HepG2 (cell line): ENCODE data around the gene PLRG1. TPM values are rescaled to one million over a fixed set of nuclear protein-coding genes. Genes with fewer than 3 reads are reported as not detected.

Source experiments
- AHR ChIP-seq: IDR thresholded peaks from 2 replicates; pipeline ENCODE4 v1.6.1; 2018; ENCODE audit warnings: missing genetic modification reagents, missing compliant biosample characterization
- CSRNP1 ChIP-seq: sonication (generic); formaldehyde crosslinking; IDR thresholded peaks from 2 replicates; pipeline ENCODE4 v1.8.1; 2023; ENCODE audit warnings: mild to moderate bottlenecking, missing genetic modification reagents
- CTCF ChIP-seq: sonication (generic); formaldehyde crosslinking; IDR thresholded peaks from 2 replicates; pipeline ENCODE4 v1.5.0; 2020; ENCODE audit warnings: mild to moderate bottlenecking, missing genetic modification reagents, moderate library complexity
- ETS1 ChIP-seq: sonication (generic); formaldehyde crosslinking; IDR thresholded peaks from 2 replicates; pipeline ENCODE4 v1.4.0; 2020; ENCODE audit warnings: missing genetic modification reagents
- HMG20B ChIP-seq: conservative IDR thresholded peaks from 2 replicates; pipeline ENCODE4 v1.6.1; 2016; ENCODE audit warnings: missing genetic modification reagents, missing compliant biosample characterization
- HNRNPLL ChIP-seq: fragments of 200-400 bp; formaldehyde crosslinking; IDR thresholded peaks from 2 replicates; pipeline ENCODE4 v1.6.1; 2017; ENCODE audit warnings: mild to moderate bottlenecking, low read depth, low read length; ENCODE audit not compliant: poor library complexity, severe bottlenecking
- IRF9 ChIP-seq: sonication (generic); formaldehyde crosslinking; IDR thresholded peaks from 2 replicates; pipeline ENCODE4 v1.8.0; 2022; ENCODE audit warnings: missing genetic modification reagents, mild to moderate bottlenecking, borderline replicate concordance
- JARID2 ChIP-seq: sonication (generic); formaldehyde crosslinking; IDR thresholded peaks from 2 replicates; pipeline ENCODE4 v1.8.1; 2023; ENCODE audit warnings: missing genetic modification reagents, inconsistent platforms; ENCODE audit not compliant: insufficient replicate concordance
- MLLT10 ChIP-seq: sonication (generic); formaldehyde crosslinking; IDR thresholded peaks from 2 replicates; pipeline ENCODE4 v1.4.0; 2020; ENCODE audit warnings: missing genetic modification reagents
- PHF20 ChIP-seq: sonication (generic); formaldehyde crosslinking; IDR thresholded peaks from 2 replicates; pipeline ENCODE4 v1.5.0; 2020; ENCODE audit warnings: mild to moderate bottlenecking, missing genetic modification reagents
- RBM22 ChIP-seq: fragments of 200-400 bp; formaldehyde crosslinking; optimal IDR thresholded peaks from 2 replicates; pipeline ENCODE3; 2017; ENCODE audit warnings: mild to moderate bottlenecking, low read length, moderate library complexity
- STAT5B ChIP-seq: sonication (generic); formaldehyde crosslinking; IDR thresholded peaks from 2 replicates; pipeline ENCODE4 v1.4.0; 2020; ENCODE audit warnings: missing genetic modification reagents
- TMF1 ChIP-seq: sonication (generic); formaldehyde crosslinking; IDR thresholded peaks from 2 replicates; pipeline ENCODE4 v1.8.1; 2022; ENCODE audit warnings: low read depth, missing genetic modification reagents
- ZBTB33 ChIP-seq: sonication (generic); formaldehyde crosslinking; IDR thresholded peaks from 2 replicates; pipeline ENCODE4 v1.4.0; 2020; ENCODE audit warnings: missing genetic modification reagents
- ZBTB34 ChIP-seq: sonication (generic); formaldehyde crosslinking; IDR thresholded peaks from 2 replicates; pipeline ENCODE4 v1.8.0; 2022; ENCODE audit warnings: mild to moderate bottlenecking, missing genetic modification reagents
- ZNF121 ChIP-seq: sonication (generic); formaldehyde crosslinking; IDR thresholded peaks from 2 replicates; pipeline ENCODE4 v1.5.0; 2020; ENCODE audit warnings: mild to moderate bottlenecking, missing genetic modification reagents
- ZNF331 ChIP-seq: sonication (generic); formaldehyde crosslinking; IDR thresholded peaks from 2 replicates; pipeline ENCODE4 v1.4.0; 2020; ENCODE audit warnings: missing genetic modification reagents
- ZNF33B ChIP-seq: sonication (generic); formaldehyde crosslinking; IDR thresholded peaks from 2 replicates; pipeline ENCODE4 v1.5.1; 2020; ENCODE audit warnings: mild to moderate bottlenecking, missing genetic modification reagents
- ZNF367 ChIP-seq: sonication (generic); formaldehyde crosslinking; IDR thresholded peaks from 2 replicates; pipeline ENCODE4 v1.4.0; 2020; ENCODE audit warnings: missing genetic modification reagents, borderline replicate concordance
- ZNF501 ChIP-seq: sonication (generic); formaldehyde crosslinking; IDR thresholded peaks from 2 replicates; pipeline ENCODE4 v1.5.1; 2020; ENCODE audit warnings: mild to moderate bottlenecking, moderate library complexity, missing genetic modification reagents
- ZNF562 ChIP-seq: sonication (generic); formaldehyde crosslinking; IDR thresholded peaks from 2 replicates; pipeline ENCODE4 v1.8.0; 2022; ENCODE audit warnings: missing genetic modification reagents, borderline replicate concordance
- ZNF790 ChIP-seq: sonication (generic); formaldehyde crosslinking; IDR thresholded peaks from 2 replicates; pipeline ENCODE4 v1.8.0; 2022; ENCODE audit warnings: missing genetic modification reagents, mild to moderate bottlenecking, borderline replicate concordance
- ZSCAN12 ChIP-seq: sonication (generic); formaldehyde crosslinking; IDR thresholded peaks from 2 replicates; pipeline ENCODE4 v1.9.0; 2021; ENCODE audit warnings: mild to moderate bottlenecking, missing genetic modification reagents
- polyA plus RNA-seq, 8 experiments: library from polyadenylated mRNA; depleted of rRNA in 3 of 8; stranded (reverse) in 7 of 8; unstranded in 1 of 8; fragments of >200 nt; fragmentation: Illumina TruSeq in 4 of 8; extraction: Trizol in 4 of 8; gene quantifications; 2 replicates each; pipeline versions ENCODE4 v1.2.1 to v1.2.3, GENCODE V29; 2011 to 2016; ENCODE audit warnings: low read depth in 4 of 8, missing spikeins in 1 of 8, mixed read lengths in 1 of 8; ENCODE audit not compliant: insufficient read depth in 1 of 8
- total RNA-seq, 5 experiments: library from RNA; depleted of rRNA; stranded (reverse); fragments of >200 nt; fragmentation: Illumina TruSeq; extraction: Trizol; gene quantifications; 2 replicates each; pipeline ENCODE4 v1.2.3, GENCODE V29; 2016; ENCODE audit warnings: low read depth in 1 of 5

Gene PLRG1
- total and polyA plus RNA-seq, 2 of the 13 experiments (the other 11 are each of a cell fraction or from before 2014, with no cell fraction given) = 77.3 to 110 TPM

GRCh38 chr4:154577324-154577723, 27.1 kb upstream of the PLRG1 start (continued):
- no peak for TF ChIP-seq RBM22
- no peak for TF ChIP-seq ZNF33B (CRISPR knock-in tag)
- no peak for TF ChIP-seq ZBTB33 (CRISPR knock-in tag)
- no peak for TF ChIP-seq ZNF790 (CRISPR knock-in tag)
- TF ChIP-seq PHF20 = no peak
- TF ChIP-seq ZSCAN12 = no peak
- no peak for TF ChIP-seq STAT5B (CRISPR knock-in tag)
- no peak for TF ChIP-seq CTCF (CRISPR knock-in tag)
- no peak for TF ChIP-seq ZNF367 (CRISPR knock-in tag)
- TF ChIP-seq TMF1 (CRISPR knock-in tag) = no peak
- no peak for TF ChIP-seq ETS1
- TF ChIP-seq ZNF562 (CRISPR knock-in tag) = no peak
- TF ChIP-seq ZNF501 (CRISPR knock-in tag) = no peak
- TF ChIP-seq ZNF121 (CRISPR knock-in tag) = no peak
- no peak for TF ChIP-seq MLLT10 (CRISPR knock-in tag)
- TF ChIP-seq IRF9 = no peak
- TF ChIP-seq JARID2 (CRISPR knock-in tag) = no peak
- TF ChIP-seq AHR = no peak
- TF ChIP-seq CSRNP1 (CRISPR knock-in tag) = no peak
- no peak for TF ChIP-seq ZBTB34 (CRISPR knock-in tag)
- TF ChIP-seq HNRNPLL = no peak
- peak; percentile 85 for TF ChIP-seq HMG20B (CRISPR knock-in tag)
- TF ChIP-seq ZNF331 (CRISPR knock-in tag) = peak; percentile 94
